ENCODE measurements around the gene GRID2IP. TPM values are rescaled to one million over a fixed set of nuclear protein-coding genes. Genes with fewer than 3 reads are reported as not detected.

Gene GRID2IP
- total and polyA plus RNA-seq, 2 of the 8 experiments (the other 6 are each of a cell fraction or from before 2014, with no cell fraction given) = 0.80 to 1.3 TPM

DNA sequence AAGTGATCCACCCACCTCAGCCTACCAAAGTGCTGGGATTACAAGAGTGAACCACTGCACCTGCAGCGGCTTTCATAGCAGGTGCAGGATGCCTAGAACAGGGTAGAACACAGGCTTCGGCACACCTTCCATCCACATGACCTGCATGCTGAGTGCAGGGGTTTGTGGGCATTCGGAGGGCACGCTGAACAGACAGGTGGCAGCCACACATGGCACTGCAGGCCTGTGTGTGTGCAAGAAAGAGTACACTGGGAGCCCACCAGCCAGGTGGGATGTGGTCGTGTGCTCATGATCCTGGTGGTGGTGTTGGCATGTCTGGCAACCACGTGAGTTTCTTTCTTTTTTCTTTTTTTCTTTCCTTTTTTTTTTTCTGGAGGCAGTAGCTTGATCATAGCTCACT is 38.4 kb downstream of the GRID2IP start (continued):
- TF ChIP-seq ZNF274 (IDR thresholded peaks at IDR 0.05; ENCODE audit: borderline replicate concordance, extremely low read depth, low read length) = no peak
- no peak for TF ChIP-seq KDM4A (IDR thresholded peaks at IDR 0.05; ENCODE audit: low read depth, low read length, severe bottlenecking)
- TF ChIP-seq HDAC6 (IDR thresholded peaks at IDR 0.05; ENCODE audit: low read depth, low read length) = no peak
- TF ChIP-seq RXRA (IDR thresholded peaks at IDR 0.05; ENCODE audit: insufficient read depth, low read depth, low read length) = no peak
- no peak for TF ChIP-seq GTF2F1 (IDR thresholded peaks at IDR 0.05; ENCODE audit: borderline replicate concordance, low read depth, low read length)
